NB4 (cell line): Measurements from ENCODE around the gene TNN.

Source experiments
- DNase-seq: peaks from one replicate; pipeline ENCODE4 v3.0.0; 2010; ENCODE audit warnings: low read depth
- H3K4me3 ChIP-seq: one replicate; pipeline ENCODE4 v1.5.1; 2011; ENCODE audit warnings: mild to moderate bottlenecking, low read depth, low read length, moderate library complexity
- CTCF ChIP-seq: IDR thresholded peaks from one replicate; pipeline ENCODE4 v1.5.1; 2012; ENCODE audit warnings: low read depth, low read length
- MAX ChIP-seq: IDR thresholded peaks from 2 replicates; pipeline ENCODE4 v1.6.1; 2011; ENCODE audit warnings: low read depth, low read length
- MYC ChIP-seq: IDR thresholded peaks from 2 replicates; pipeline ENCODE4 v1.6.1; 2011; ENCODE audit warnings: low read depth, low read length
- POLR2A ChIP-seq: IDR thresholded peaks from 2 replicates; pipeline ENCODE4 v1.6.1; 2011; ENCODE audit warnings: mild to moderate bottlenecking; ENCODE audit not compliant: insufficient read length; ENCODE audit errors: extremely low read depth

Gene TNN

GRCh38 chr1:175033953-175034352 is 33.7 kb upstream of the TNN start:
- no peak for DNase-seq
- no peak overlapping the region for H3K4me3 ChIP-seq
- TF ChIP-seq POLR2A (no peak), MAX (no peak), MYC (no peak), CTCF (no peak)

GRCh38 chr1:175034775-175035174 is 32.9 kb upstream of the TNN start:
- no peak overlapping the region for H3K4me3 ChIP-seq
- DNase-seq: no peak
- TF ChIP-seq CTCF: no peak
- no peak for TF ChIP-seq POLR2A
- no peak for TF ChIP-seq MAX
- TF ChIP-seq MYC: no peak

- TF ChIP-seq CTCF (no peak), MYC (no peak), POLR2A (no peak), MAX (no peak)
- DNase-seq: no peak
- no peak overlapping the region for H3K4me3 ChIP-seq
These were observed 31.8 kb upstream of the TNN start for GRCh38 chr1:175035865-175036264.

GRCh38 chr1:175036476-175036875 is 31.2 kb upstream of the TNN start:
- no peak for DNase-seq
- no peak for TF ChIP-seq CTCF
- TF ChIP-seq POLR2A: no peak
- no peak for TF ChIP-seq MYC
- TF ChIP-seq MAX: no peak
- no peak overlapping the region for H3K4me3 ChIP-seq

- TF ChIP-seq POLR2A: no peak
- no peak for TF ChIP-seq MAX
- TF ChIP-seq MYC: no peak
- no peak for TF ChIP-seq CTCF
- DNase-seq: no peak
- H3K4me3 ChIP-seq: no peak overlapping the region
These were observed 30.2 kb upstream of the TNN start for GRCh38 chr1:175037416-175037815.
